Caki2 (cell line): ENCODE measurements around the gene MRPS34. TPM values are rescaled to one million over a fixed set of nuclear protein-coding genes. Genes with fewer than 3 reads are reported as not detected.
"Not testable (repeated sequence)": the region's sequence is repeated elsewhere in the genome, so short reads cannot be mapped to it uniquely, and the experiment has no call there.

Experiments
- DNase-seq: peaks from one replicate; pipeline ENCODE4 v3.0.0-alpha.2; 2015; ENCODE audit warnings: low read depth
- in situ Hi-C: cut with HindIII; loops from 2 replicates; pipeline ENCODE4 v1.10.0; 2016; ENCODE audit warnings: low sequenced_read_pairs, low pct_unique_long_range_greater_than_20kb, mixed read lengths
- total RNA-seq: library from RNA; depleted of rRNA; stranded (reverse); fragments of >200 nt; shearing (Covaris generic); gene quantifications from 2 replicates; pipeline ENCODE4 v1.2.3, GENCODE V29; 2014; ENCODE audit warnings: low replicate concordance

Gene MRPS34
- total RNA-seq, 1 experiment from 2014 or later, result 458 TPM

DNA sequence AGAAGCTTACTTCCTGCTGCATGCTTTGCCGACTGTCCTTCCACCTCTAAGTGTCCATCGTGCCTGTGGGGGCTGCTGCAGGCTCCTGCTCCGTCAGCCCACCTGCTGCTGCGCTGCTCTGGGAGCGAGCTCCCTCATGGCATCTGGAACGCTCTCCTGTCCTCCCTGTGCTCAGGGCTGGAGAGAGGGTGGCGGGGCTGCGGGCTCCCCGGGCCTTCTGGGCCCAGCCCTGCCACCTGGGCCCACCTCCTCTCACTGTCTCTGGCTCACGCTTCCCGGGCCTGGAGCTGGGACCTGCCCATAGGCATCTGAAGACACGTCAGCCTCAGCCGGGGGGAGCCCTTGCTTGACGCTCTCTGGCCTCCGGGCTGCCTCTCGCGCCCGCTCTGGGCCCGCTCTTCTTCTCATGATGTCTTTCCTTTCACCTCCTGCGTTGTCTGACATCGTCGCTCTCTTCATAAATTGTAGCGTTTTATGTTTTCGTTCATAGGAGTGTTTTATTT, 28.5 kb downstream of the MRPS34 start:
- in situ Hi-C loops, result no loop called here

DNA sequence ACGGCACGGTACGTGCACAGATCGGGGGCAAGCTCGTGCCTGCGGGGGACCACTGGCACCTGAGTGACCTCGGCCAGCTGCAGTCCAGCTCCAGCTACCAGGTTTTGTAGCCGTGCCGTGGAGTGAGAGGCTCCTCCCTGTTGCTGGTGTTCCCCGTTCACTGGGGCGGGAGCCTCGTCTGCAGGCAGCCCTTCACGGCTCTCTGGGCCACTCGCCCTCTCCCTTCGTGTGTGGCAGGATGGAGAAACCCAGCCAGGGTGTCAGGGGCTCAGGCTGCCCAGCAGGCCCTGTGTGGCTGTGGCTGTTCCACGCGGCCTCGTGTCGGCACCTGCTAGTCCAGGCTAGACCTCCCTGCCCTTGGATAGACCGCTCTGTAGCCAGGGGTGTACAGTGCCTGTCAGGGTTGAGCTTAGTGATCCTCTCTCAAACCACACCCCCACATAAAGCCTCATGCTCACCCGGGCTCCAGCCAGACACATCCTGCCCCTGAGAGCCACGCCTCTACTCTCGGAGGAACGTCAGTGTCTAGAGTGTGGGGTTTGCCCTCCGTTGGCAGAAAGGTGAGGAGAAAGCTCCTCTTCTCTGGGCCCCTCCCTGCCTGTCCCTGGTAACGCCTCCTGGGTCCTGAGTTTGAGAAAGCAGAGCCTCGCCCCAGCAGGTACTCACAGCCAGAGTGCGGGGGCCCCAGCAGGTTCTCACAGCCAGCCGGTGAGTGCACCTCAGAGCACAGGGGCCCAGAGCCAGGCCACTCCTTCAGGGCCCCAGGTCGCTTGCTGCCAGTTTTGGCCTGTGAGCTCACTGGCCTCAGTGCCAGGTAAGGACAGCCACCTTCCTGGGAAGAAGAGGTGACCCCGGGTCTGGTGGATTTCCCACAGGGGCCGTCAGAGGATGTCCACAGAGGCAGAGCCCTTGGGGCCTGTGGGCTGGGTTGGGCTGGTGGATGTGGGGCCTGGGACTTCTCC, 29.3 kb downstream of the MRPS34 start:
- no peak for DNase-seq
- in situ Hi-C loops, result no loop called here

More for the DNA sequence above, 28.5 kb downstream of the MRPS34 start:
- no peak for DNase-seq

DNA sequence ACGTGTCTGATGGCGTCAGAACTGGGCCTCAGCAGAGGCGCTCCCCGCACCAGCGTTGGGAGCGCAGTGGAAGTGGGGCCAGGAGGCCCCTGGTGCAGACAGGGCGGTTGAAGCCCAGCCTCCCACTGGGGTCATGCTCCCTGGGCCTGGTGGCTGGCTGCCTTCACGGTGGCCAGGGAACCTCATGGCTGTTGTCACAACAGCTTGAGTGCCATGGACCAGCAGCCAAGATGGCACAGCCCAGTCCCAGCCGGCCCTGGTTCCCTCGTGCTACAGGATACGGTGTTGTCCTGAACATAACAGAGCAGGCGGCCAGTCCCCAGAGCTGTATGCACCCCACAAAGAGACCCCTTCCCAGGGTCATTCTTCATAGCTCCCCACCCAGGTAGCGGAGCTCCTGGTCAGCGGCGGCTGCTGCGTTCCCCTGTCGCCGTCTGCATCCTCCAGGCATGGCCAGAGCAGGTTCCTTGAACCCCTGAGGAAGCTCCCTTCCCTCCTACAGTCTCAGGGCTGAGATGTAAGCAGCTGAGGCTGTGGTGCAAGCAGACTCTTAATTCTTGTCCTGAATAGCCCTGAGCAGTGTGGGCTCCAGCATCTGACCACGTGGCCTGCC, 31.3 kb downstream of the MRPS34 start:
- in situ Hi-C loops, result no loop called here

DNA sequence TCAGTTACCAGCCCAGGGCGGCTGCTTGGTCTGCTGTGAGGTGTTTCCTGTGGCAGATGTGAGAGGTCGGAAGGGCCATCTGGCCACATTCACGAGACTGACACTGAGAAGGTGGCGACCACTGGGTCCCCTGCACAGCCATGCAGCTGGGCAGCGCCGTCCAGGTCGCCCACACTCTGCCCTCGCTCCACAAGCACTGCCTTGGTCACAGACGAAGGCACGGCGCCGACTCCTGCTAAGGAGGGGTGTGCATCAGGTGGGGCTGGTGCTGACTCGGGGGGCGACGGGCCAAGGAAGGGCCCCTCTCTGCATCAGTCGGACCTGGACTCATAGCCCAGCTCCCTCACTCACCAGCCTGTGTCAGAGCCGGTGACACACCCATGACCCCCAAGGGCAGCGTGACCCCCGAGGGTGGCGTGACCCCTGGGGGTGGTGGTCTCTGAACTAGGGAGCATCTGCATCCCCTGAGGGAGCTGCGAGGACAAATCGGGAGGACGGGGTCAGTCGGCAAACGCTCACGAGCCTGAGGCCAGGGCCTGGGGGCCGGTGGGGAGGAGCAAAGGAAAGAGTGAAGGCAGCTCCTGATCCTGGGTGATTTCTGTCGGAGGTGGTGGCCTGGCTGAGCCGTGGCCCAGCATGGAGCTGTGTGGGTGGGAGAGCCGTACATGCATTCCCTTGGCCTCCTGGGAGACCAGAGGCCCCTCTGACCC, 32.0 kb downstream of the MRPS34 start:
- no peak for DNase-seq
- in situ Hi-C loops, result no loop called here

More for the DNA sequence above, 31.3 kb downstream of the MRPS34 start:
- no peak for DNase-seq

DNA sequence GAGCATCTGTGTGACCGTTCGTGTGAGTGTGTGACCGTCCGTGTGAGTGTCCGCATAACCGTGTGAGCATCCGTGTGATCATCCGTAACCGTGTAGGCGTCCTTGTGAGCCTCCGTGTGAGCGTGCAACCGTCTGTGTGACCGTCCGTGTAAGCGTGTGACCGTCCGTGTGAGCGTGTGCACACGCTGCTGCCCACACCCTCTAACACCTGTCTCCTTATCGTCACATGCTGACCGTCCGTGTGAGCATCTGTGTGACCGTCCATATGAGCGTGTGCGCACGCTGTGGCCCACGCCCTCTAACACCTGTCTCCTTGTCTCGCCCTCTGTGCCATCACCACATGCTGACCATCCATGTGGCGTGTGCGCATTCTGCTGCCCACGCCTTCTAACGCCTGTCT, 32.7 kb downstream of the MRPS34 start:
- DNase-seq, result no peak
- in situ Hi-C loops, result no loop called here

DNA sequence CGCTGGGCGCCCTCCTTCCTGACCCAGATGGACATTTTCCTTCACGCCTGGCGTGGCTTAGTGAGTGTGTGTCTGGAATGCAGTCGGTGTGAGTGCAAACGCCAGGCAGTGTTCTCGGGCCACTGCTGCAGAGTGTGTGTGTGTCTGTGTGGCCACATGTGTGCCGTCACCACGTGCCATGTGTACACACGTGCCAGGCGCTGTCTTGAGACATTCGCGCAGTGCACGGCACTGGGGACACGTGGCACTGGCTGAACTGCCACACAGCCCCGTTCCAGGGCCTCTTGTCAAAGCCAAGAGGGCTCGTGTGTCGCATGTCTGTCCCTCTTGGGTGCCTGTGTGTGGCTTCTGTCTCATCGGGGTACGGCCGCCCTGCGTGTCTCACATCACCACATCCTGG, 38.1 kb downstream of the MRPS34 start:
- in situ Hi-C loops, result no loop called here
- DNase-seq, result no peak

DNA sequence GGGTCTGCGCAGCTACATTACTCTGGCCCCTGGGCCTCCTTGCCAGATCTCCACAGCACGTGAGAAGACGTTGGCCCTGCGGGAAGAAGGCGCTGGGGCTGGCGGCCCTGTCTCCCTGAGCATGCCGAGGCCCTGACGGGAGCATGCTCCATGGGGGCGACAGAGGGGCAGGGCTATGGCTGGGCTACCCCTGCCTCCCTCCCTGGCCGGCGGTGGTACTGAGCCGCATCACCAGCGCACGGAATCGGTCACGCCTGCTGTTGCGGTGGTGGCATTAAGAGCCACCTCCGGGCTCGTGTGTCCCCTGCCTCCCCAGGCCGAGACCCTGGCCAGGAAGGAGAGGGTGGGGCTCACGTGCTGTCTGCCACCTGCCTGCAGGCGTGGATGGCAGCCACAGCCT, 38.8 kb downstream of the MRPS34 start:
- DNase-seq, result no peak
- in situ Hi-C loops, result no loop called here

DNA sequence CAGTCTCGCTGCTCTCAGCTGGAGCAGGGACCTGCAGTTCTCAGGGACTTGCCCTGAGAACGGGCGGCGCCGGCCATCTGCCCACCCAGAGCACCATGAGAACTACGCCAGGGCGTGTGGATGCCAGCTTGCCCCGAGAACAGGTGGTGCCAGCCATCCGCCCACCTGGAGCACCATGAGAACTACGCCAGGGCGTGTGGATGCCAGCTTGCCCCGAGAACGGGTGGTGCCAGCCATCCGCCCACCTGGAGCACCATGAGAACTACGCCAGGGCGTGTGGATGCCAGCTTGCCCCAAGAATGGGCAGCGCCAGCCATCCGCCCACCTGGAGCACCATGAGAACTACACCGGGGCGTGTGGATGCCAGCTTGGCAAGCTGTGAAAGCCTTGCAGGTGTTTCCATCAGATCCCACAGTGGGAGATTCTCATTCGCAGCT, 40.4 kb downstream of the MRPS34 start:
- in situ Hi-C loops, DNase-seq: not testable (repeated sequence)

DNA sequence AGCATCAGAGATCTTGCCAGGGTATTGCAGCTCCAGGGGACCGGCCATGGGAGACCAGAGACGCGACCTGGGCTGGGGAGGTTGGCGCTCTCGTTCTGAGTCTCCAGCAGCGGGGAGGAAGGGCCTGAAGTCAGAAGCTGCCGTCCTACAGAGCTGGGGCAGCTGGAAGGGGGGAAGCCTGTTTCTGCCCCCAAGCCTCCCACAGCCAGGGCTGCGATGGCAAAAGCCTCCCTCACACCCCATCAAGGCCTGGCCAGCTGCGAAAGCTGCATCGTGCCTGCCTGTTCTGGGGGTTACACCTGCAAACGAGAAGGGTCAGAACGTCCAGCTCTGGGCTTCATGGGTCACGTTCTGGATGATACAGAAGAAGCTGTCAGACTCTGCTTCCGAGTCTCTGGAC, 40.9 kb downstream of the MRPS34 start:
- DNase-seq, result no peak
- in situ Hi-C loops, result no loop called here

DNA sequence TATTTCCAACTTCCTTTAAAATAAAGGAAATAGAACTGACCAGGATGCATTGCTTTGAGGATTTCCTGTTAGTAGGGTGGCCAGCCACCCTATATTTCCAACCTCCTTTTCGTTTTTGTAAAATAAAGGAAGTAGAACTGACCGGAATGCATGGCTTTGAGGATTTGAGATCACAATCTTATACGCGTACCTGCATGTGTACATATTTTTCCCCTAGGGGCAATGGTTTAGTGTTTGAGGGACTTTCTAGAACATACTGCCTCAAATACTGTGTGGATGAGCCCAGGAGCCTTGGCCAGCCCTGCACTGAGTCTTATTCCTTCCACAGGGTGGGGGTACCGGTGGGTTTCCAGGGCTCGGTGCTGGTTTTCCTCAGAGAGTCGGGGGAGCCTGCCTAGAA, 41.3 kb downstream of the MRPS34 start:
- in situ Hi-C loops, result no loop called here
- no peak for DNase-seq

DNA sequence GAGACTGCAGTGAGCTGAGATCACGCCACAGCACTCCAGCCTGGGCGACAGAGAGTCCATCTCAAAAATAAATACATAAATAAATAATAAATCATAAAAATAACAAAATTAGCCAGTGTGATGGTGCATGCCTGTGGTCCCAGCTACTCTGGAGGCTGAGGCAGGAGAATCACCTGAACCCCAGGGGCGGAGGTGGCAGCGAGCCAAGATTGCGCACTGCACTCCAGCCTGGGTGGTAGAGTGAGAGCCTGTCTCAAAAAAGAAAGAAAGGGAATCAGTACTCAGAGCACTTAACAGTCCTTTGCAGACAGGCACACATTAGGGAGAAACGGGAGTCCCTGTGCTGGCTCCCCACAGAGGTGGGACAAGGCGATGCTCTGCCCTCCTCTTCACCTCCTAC, 41.9 kb downstream of the MRPS34 start:
- in situ Hi-C loops, result no loop called here
- no peak for DNase-seq

DNA sequence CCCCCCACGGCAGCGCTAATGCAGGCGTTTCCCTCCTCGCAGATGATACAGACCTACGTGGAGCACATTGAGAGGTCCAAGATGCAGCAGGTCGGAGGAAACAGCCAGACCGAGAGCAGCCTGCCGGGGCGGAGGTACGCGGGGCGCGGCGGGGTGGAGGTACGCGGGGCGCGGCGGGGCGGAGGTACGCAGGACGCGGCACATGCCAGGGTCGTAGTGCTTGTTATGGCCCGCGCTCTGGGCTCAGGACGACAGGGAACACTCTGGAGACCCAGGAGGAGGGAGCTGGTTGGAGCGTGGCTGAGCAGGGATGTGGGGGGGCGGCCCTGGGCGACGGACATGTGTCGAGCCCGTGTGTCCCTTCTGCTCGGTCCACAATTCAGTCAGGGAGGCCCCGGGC, 43.5 kb downstream of the MRPS34 start:
- no peak for DNase-seq
- in situ Hi-C loops, result no loop called here

DNA sequence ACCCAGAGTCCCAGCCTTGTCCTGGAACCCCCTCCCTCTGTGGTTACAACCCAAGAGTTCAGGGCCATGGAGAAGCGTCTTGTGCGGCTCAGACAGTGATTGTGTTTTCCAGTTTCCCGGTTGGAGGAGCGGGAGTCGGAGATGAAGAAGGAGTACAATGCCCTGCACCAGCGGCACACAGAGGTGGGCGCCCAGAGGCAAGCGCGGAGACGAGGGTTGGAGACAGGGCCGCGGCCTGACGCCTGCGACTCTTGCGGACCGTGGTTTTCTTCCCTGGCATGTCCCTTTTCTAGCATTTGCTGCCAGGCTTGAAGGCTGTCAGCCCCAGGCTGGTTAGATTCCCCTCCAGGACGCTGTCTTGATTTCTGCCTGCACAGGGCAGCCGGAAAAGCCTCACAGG, 43.9 kb downstream of the MRPS34 start:
- in situ Hi-C loops, result no loop called here
- no peak for DNase-seq

DNA sequence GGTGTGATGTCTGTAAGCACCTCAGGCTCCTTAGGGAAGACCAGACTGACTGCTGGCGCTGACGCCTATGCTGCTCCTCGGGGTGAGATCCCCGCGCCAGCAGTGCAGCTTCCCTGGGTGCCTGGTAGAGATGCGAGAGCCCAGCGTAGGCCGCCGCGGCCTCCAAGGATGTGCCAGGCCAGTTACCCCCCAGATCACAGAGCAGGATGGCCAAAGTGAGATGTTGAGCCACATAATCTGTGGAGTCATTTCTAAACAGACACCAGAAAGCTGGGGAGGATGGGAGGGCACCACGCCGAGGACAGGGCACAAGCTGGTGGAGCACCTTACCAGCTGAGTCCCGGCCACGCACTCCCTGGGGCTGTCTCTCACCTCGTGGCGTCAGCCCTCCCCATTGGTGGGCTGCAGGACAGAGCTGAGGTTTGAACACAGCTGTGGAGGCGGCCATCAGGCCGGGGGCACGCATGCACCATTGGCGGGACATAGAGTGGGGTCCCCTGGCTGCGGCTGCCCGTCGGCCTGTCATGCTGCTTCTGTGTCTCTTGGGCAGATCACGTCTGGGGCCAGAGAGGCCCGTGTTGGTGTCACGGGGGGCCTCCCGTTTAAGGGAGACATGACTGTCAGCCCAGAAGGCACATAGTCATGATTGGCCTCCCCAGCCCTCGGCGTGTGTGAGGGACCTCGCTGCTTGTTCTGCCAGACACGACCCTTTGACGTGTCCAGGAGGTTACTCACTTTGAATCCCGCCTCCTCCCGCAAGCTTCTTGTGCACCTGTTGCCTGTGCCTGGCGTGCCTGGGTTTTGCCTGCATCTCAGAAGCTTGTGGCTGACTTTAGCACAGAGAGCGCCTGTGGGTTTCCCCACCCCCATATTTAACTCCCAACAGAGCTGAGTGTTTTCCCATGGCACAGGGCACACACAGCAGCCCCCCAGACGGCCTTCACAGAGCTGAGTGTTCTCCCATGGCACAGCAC, 45.0 kb downstream of the MRPS34 start:
- no peak for DNase-seq
- in situ Hi-C loops, result no loop called here

DNA sequence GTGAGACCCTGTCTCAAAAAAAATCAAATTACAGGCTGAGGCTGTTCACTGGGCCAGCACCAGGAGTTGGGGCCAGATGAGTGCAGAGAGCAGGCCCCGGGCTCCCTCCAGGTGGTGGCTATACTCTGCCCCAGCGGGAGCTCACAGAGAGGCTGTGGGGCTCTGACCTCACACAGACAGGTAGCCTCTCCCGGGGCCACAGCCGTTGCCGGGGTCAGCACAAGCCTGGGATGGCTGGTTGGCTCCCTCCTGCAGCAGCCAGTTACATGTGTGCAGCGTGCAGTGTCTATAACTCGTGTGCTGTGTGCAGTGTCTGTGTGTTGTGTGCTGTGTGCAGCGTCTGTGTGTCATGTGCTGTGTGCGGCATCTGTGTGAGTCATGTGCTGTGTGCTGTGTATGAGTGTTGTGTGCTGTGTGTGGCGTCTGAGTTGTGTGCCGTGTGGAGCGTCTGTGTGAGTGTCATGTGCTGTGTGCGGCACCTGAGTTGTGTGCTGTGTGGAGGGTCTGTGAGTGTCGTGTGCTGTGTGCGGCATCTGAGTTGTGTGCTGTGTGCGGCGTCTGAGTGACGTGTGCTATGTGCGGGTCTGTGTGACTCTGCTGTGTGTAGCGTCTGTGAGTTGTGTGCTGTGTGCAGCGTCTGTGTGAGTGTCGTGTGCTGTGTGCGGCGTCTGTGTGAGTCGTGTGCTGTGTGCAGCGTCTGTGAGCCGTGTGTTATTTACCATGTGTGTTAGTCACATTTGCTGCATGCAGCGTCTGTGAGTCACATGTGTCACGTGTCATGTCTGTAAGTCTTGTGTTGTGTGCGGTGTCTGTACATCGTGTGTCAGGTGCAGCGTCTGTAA, 46.1 kb downstream of the MRPS34 start:
- DNase-seq, result no peak
- in situ Hi-C loops, result no loop called here

DNA sequence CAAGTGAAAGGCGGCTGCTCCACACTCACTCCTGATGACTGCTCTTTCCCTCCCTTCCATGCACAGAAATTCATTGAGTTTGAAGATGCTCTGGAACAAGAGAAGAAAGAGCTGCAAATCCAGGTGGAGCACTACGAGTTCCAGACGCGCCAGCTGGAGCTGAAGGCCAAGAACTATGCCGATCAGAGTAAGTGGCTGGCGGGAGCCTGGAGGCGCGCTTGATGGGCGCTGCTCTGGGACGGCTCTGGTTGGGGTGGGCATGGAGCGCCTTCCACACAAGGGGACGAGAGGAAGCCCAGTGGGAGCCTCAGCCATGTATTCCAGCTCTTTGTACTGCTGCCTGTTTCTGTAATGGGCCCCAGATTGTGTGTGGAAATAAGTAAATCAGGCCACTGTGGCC, 48.4 kb downstream of the MRPS34 start:
- in situ Hi-C loops, result no loop called here
- no peak for DNase-seq
